BE2C (cell line): Measurements from ENCODE around the gene FAM181A.

Source experiments
- DNase-seq: peaks from one replicate; pipeline ENCODE4 v3.0.0-alpha.2; 2020
- H3K27me3 ChIP-seq: fragments of 250-450 bp; sonication (Bioruptor Pico); 2 replicates; pipeline ENCODE4 v1.5.1; 2020; ENCODE audit warnings: mild to moderate bottlenecking
- H3K36me3 ChIP-seq: fragments of 250-450 bp; sonication (Bioruptor Pico); 2 replicates; pipeline ENCODE4 v1.5.1; 2020; ENCODE audit warnings: mild to moderate bottlenecking
- H3K4me1 ChIP-seq: fragments of 250-450 bp; sonication (Bioruptor Pico); 2 replicates; pipeline ENCODE4 v1.5.1; 2020
- H3K4me3 ChIP-seq: 2 replicates; pipeline ENCODE4 v1.5.1; 2011; ENCODE audit warnings: low read depth, low read length
- H3K9me3 ChIP-seq: fragments of 250-450 bp; sonication (Bioruptor Pico); 2 replicates; pipeline ENCODE4 v1.5.1; 2020
- CTCF ChIP-seq: IDR thresholded peaks from 2 replicates; pipeline ENCODE4 v1.5.1; 2012; ENCODE audit warnings: mild to moderate bottlenecking, low read depth, low read length

Gene FAM181A

GRCh38 chr14:93911975-93912615 is 15.0 kb upstream of the FAM181A start:
- H3K4me3 ChIP-seq = no peak overlapping the region
- no peak for DNase-seq
- no peak for TF ChIP-seq CTCF
- H3K27me3 ChIP-seq = no peaks in the 10 kb centered on the region
- no peaks in the 10 kb centered on the region for H3K9me3 ChIP-seq
- H3K4me1 ChIP-seq = no peaks in the 10 kb centered on the region
- no peaks in the 10 kb centered on the region for H3K36me3 ChIP-seq

GRCh38 chr14:93912782-93913181 is 14.4 kb upstream of the FAM181A start:
- no peak overlapping the region for H3K4me3 ChIP-seq
- no peaks in the 10 kb centered on the region for H3K4me1 ChIP-seq
- no peaks in the 10 kb centered on the region for H3K27me3 ChIP-seq
- no peak for DNase-seq
- H3K9me3 ChIP-seq = no peaks in the 10 kb centered on the region
- TF ChIP-seq CTCF = no peak
- H3K36me3 ChIP-seq = no peaks in the 10 kb centered on the region

- DNase-seq = no peak
- Histone ChIP-seq H3K27me3 (no peaks in the 10 kb centered on the region), H3K4me3 (no peak overlapping the region), H3K4me1 (no peaks in the 10 kb centered on the region), H3K36me3 (no peaks in the 10 kb centered on the region), H3K9me3 (no peaks in the 10 kb centered on the region)
- no peak for TF ChIP-seq CTCF
Measured at GRCh38 chr14:93914278-93914677, 12.9 kb upstream of the FAM181A start.

GRCh38 chr14:93915070-93915705 is 12.0 kb upstream of the FAM181A start:
- H3K9me3 ChIP-seq = no peaks in the 10 kb centered on the region
- no peak overlapping the region for H3K4me3 ChIP-seq
- no peaks in the 10 kb centered on the region for H3K27me3 ChIP-seq
- no peaks in the 10 kb centered on the region for H3K36me3 ChIP-seq
- no peaks in the 10 kb centered on the region for H3K4me1 ChIP-seq
- TF ChIP-seq CTCF = no peak
- DNase-seq = no peak

GRCh38 chr14:93915800-93916199 is 11.3 kb upstream of the FAM181A start:
- no peaks in the 10 kb centered on the region for H3K9me3 ChIP-seq
- H3K4me1 ChIP-seq = no peaks in the 10 kb centered on the region
- no peaks in the 10 kb centered on the region for H3K27me3 ChIP-seq
- no peak for DNase-seq
- H3K36me3 ChIP-seq = no peaks in the 10 kb centered on the region
- TF ChIP-seq CTCF = no peak
- no peak overlapping the region for H3K4me3 ChIP-seq

GRCh38 chr14:93916498-93916897 is 10.6 kb upstream of the FAM181A start:
- Histone ChIP-seq H3K4me1 (no peaks in the 10 kb centered on the region), H3K9me3 (no peaks in the 10 kb centered on the region), H3K36me3 (no peaks in the 10 kb centered on the region), H3K27me3 (no peaks in the 10 kb centered on the region), H3K4me3 (no peak overlapping the region)
- TF ChIP-seq CTCF = no peak
- no peak for DNase-seq
